Measurements from ENCODE around the gene RHPN2. TPM values are rescaled to one million over a fixed set of nuclear protein-coding genes. Genes with fewer than 3 reads are reported as not detected.
"Not testable (repeated sequence)": the region's sequence is repeated elsewhere in the genome, so short reads cannot be mapped to it uniquely, and the experiment has no call there.

Gene RHPN2
- total RNA-seq, 2 donors from 2014 or later = 40.0 to 78.3 TPM

DNA sequence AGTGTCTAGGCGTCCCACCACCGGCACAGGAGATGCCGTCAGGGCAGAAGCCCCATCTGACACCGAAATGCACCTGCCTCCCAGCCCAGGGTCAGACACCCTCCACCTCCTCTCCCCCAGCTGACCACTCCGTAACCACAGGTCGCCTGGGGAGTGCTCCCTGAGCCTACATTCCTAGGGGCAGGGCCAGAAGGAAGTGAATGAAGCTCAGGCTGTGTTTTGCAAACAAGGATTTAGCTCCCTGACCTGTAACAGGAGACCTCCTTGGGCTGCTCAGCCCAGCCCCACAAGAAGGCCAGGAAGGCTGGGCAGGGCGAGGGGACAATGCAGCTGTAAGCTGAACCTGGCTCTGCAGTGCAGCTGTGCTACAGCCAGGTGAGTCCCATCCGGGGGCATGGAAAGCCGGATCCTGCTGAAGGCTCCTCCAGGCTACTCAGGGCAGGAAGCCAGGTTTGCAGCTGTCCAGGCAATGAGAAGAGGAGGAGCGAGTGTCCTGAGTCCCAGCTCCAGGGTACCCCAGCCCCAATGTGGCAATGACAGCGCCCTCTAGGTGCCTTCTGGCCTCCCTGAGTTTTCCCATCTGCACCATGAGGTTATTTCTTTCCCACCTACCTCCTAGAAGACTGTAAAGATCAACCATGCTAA, 42.1 kb downstream of the RHPN2 start:
- no peak for DNase-seq
- no peak overlapping the region for H3K9ac ChIP-seq (ENCODE audit: low read depth in 2 of 2, low read length in 2 of 2)
- TF ChIP-seq, protein P1, sequence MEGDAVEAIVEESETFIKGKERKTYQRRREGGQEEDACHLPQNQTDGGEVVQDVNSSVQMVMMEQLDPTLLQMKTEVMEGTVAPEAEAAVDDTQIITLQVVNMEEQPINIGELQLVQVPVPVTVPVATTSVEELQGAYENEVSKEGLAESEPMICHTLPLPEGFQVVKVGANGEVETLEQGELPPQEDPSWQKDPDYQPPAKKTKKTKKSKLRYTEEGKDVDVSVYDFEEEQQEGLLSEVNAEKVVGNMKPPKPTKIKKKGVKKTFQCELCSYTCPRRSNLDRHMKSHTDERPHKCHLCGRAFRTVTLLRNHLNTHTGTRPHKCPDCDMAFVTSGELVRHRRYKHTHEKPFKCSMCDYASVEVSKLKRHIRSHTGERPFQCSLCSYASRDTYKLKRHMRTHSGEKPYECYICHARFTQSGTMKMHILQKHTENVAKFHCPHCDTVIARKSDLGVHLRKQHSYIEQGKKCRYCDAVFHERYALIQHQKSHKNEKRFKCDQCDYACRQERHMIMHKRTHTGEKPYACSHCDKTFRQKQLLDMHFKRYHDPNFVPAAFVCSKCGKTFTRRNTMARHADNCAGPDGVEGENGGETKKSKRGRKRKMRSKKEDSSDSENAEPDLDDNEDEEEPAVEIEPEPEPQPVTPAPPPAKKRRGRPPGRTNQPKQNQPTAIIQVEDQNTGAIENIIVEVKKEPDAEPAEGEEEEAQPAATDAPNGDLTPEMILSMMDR (IDR thresholded peaks at IDR 0.05) = no peak
- no peaks in the 10 kb centered on the region for H3K27me3 ChIP-seq
- no peaks in the 10 kb centered on the region for H3K36me3 ChIP-seq
- no peak overlapping the region for H3K27ac ChIP-seq
- intact Hi-C loops (cut with DNase I) = no loop called here
- no peaks in the 10 kb centered on the region for H3K4me1 ChIP-seq
- no peaks in the 10 kb centered on the region for H3K9me3 ChIP-seq
- H3K4me3 ChIP-seq = no peak overlapping the region

DNA sequence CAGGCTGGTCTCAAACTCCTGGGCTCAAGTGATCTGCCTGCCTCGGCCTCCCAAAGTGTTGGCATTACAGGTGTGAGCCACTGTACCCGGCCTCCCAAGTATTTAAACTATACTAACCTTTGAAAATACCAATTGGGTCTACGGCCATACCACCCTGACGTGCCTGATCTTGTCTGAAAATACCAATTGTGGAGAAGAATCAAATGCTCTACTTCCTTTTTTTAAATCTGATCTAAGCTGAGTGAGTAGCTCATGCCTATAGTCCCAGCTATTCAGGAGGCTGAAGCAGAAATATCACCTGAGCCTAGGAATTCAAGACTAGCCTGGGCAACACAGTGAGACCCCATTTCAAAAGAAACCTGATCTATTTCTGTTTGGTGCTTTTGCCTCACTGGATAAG, 53.8 kb downstream of the RHPN2 start:
- DNase-seq; H3K9ac ChIP-seq (ENCODE audit: low read depth in 2 of 2, low read length in 2 of 2); H3K27ac ChIP-seq; H3K4me3 ChIP-seq; H3K27me3 ChIP-seq; intact Hi-C loops (cut with DNase I); H3K9me3 ChIP-seq; H3K36me3 ChIP-seq; H3K4me1 ChIP-seq: not testable (repeated sequence)

DNA sequence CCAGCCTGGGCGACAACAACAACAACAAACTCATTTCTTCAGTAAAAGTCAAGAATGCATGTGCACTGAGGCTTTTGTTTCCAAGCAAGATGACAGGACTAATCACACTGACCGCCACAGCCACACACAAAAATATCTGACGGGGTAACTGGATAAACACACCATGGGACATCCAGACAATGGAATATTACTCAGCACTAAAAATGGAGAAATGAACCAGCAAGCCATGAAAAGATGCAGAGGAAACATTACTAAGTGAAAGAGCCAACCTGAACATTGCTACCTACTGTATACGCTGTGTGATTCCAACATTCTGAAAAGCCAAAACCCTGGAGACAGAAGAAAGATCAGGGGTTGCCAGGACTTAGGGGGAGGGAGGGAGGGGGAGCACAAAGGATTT, 56.0 kb downstream of the RHPN2 start:
- H3K4me3 ChIP-seq = no peak overlapping the region
- no peaks in the 10 kb centered on the region for H3K4me1 ChIP-seq
- peaks cover 7% of the 10 kb centered on the region for H3K36me3 ChIP-seq
- DNase-seq = no peak
- H3K9ac ChIP-seq (ENCODE audit: low read depth in 2 of 2, low read length in 2 of 2) = no peak overlapping the region
- TF ChIP-seq, protein P1 (IDR thresholded peaks at IDR 0.05) = no peak
- no peaks in the 10 kb centered on the region for H3K27me3 ChIP-seq
- no peaks in the 10 kb centered on the region for H3K9me3 ChIP-seq
- no peak overlapping the region for H3K27ac ChIP-seq
- intact Hi-C loops (cut with DNase I) = no loop called here

DNA sequence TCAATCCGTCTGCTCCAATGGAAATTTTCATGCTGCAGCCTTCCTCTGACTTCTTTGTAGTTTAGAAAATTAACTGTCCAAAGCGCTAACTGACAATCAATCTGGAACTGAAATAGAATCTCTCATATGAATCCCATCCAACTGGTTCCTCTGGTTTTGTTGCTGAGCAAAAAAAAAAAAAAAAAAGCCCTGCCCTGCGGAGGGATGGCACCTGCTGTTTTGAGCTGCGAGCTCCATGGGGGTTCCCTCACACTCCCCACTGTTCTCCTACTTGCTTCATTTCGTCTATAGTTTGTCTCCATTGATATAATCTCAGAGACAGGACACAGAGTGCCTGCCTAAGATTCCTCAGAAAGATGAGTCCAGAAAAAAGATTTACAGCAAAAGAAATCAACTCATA, 59.2 kb downstream of the RHPN2 start:
- Histone ChIP-seq H3K9ac (ENCODE audit: low read depth in 2 of 2, low read length in 2 of 2) (no peak overlapping the region), H3K4me1 (no peaks in the 10 kb centered on the region), H3K9me3 (no peaks in the 10 kb centered on the region), H3K27ac (no peak overlapping the region), H3K4me3 (no peak overlapping the region), H3K36me3 (no peaks in the 10 kb centered on the region), H3K27me3 (no peaks in the 10 kb centered on the region)
- intact Hi-C loops (cut with DNase I) = no loop called here
- TF ChIP-seq, protein P1 (IDR thresholded peaks at IDR 0.05) = no peak
- DNase-seq = no peak

GRCh38 chr19:33003424-33004024, 61.2 kb downstream of the RHPN2 start:
- H3K9ac ChIP-seq (ENCODE audit: low read depth in 2 of 2, low read length in 2 of 2); DNase-seq; H3K27me3 ChIP-seq; H3K27ac ChIP-seq; H3K9me3 ChIP-seq; H3K36me3 ChIP-seq; H3K4me1 ChIP-seq; H3K4me3 ChIP-seq; intact Hi-C loops (cut with DNase I): not testable (repeated sequence)

- H3K4me3 ChIP-seq; H3K27ac ChIP-seq; H3K9ac ChIP-seq (ENCODE audit: low read depth in 2 of 2, low read length in 2 of 2); H3K27me3 ChIP-seq; intact Hi-C loops (cut with DNase I); H3K36me3 ChIP-seq; H3K9me3 ChIP-seq; DNase-seq; H3K4me1 ChIP-seq: not testable (repeated sequence)
These were observed 62.4 kb downstream of the RHPN2 start for GRCh38 chr19:33002126-33002865.

- H3K36me3 ChIP-seq = no peaks in the 10 kb centered on the region
- intact Hi-C loops (cut with DNase I) = no loop called here
- TF ChIP-seq, protein P1 (IDR thresholded peaks at IDR 0.05) = no peak
- H3K9me3 ChIP-seq = no peaks in the 10 kb centered on the region
- DNase-seq = no peak
- no peaks in the 10 kb centered on the region for H3K4me1 ChIP-seq
- H3K27ac ChIP-seq = no peak overlapping the region
- H3K4me3 ChIP-seq = no peak overlapping the region
- no peaks in the 10 kb centered on the region for H3K27me3 ChIP-seq
- H3K9ac ChIP-seq (ENCODE audit: low read depth in 2 of 2, low read length in 2 of 2) = no peak overlapping the region
These were observed 63.8 kb downstream of the RHPN2 start for GRCh38 chr19:33000910-33001309.
